H9 (cell line): Measurements from ENCODE around the gene APCDD1L. TPM values are rescaled to one million over a fixed set of nuclear protein-coding genes. Genes with fewer than 3 reads are reported as not detected.

Source experiments
- DNase-seq: peaks from one replicate; pipeline ENCODE4 v3.0.0-alpha.2; 2017
- H2AFZ ChIP-seq: one replicate; pipeline ENCODE4 v1.6.1; 2013; ENCODE audit warnings: mild to moderate bottlenecking, low read length, control low read depth, moderate library complexity
- H2AK5ac ChIP-seq: 2 replicates; pipeline ENCODE4 v1.6.1; 2013; ENCODE audit warnings: low read length, control low read depth, mixed read lengths; ENCODE audit not compliant: insufficient read length
- H2BK120ac ChIP-seq: one replicate; pipeline ENCODE4 v1.6.1; 2013; ENCODE audit warnings: low read depth, mild to moderate bottlenecking, low read length, control low read depth, inconsistent platforms; ENCODE audit not compliant: poor library complexity, severe bottlenecking
- H2BK12ac ChIP-seq: 2 replicates; pipeline ENCODE4 v1.6.1; 2013; ENCODE audit warnings: low read length, control low read depth, mixed read lengths, low read depth; ENCODE audit not compliant: insufficient read length
- H2BK15ac ChIP-seq: 2 replicates; pipeline ENCODE4 v1.6.1; 2013; ENCODE audit warnings: low read depth, low read length, control low read depth
- H2BK20ac ChIP-seq: one replicate; pipeline ENCODE4 v1.6.1; 2013; ENCODE audit warnings: low read depth, mild to moderate bottlenecking, low read length, control low read depth, inconsistent platforms; ENCODE audit not compliant: poor library complexity, severe bottlenecking
- H2BK5ac ChIP-seq: 2 replicates; pipeline ENCODE4 v1.6.1; 2013; ENCODE audit warnings: low read length, control low read depth, mixed read lengths; ENCODE audit not compliant: insufficient read length
- H3K14ac ChIP-seq: 2 replicates; pipeline ENCODE4 v1.6.1; 2013; ENCODE audit warnings: low read length, control low read depth; ENCODE audit not compliant: insufficient read depth
- H3K18ac ChIP-seq: 2 replicates; pipeline ENCODE4 v1.6.1; 2013; ENCODE audit warnings: low read depth, mild to moderate bottlenecking, mixed read lengths, low read length, control low read depth; ENCODE audit not compliant: insufficient read length
- H3K23ac ChIP-seq: 2 replicates; pipeline ENCODE4 v1.6.1; 2013; ENCODE audit warnings: low read length, control low read depth, mixed read lengths, low read depth; ENCODE audit not compliant: insufficient read length
- H3K23me2 ChIP-seq: 2 replicates; pipeline ENCODE4 v1.6.1; 2013; ENCODE audit warnings: low read depth, mild to moderate bottlenecking, mixed read lengths, low read length, control low read depth; ENCODE audit not compliant: insufficient read length, poor library complexity, severe bottlenecking
- H3K27ac ChIP-seq: 2 replicates; pipeline ENCODE4 v1.5.1; 2013; ENCODE audit warnings: low read length, control low read depth, mixed read lengths, low read depth; ENCODE audit not compliant: insufficient read length
- H3K27me3 ChIP-seq: 2 replicates; pipeline ENCODE4 v1.6.1; 2013; ENCODE audit warnings: low read length, control low read depth, inconsistent platforms; ENCODE audit not compliant: insufficient read depth
- H3K4ac ChIP-seq: 2 replicates; pipeline ENCODE4 v1.6.1; 2013; ENCODE audit warnings: low read depth, mild to moderate bottlenecking, control low read depth, inconsistent platforms, low read length, moderate library complexity
- H3K4me1 ChIP-seq: 2 replicates; pipeline ENCODE4 v1.6.1; 2013; ENCODE audit warnings: low read length, control low read depth, inconsistent platforms; ENCODE audit not compliant: insufficient read depth
- H3K4me2 ChIP-seq: 2 replicates; pipeline ENCODE4 v1.6.1; 2013; ENCODE audit warnings: low read length, control low read depth, mixed read lengths; ENCODE audit not compliant: insufficient read length, insufficient read depth
- H3K56ac ChIP-seq: 2 replicates; pipeline ENCODE4 v1.6.1; 2013; ENCODE audit warnings: low read depth, mild to moderate bottlenecking, mixed read lengths, low read length, control low read depth; ENCODE audit not compliant: insufficient read length
- H3K79me1 ChIP-seq: 2 replicates; pipeline ENCODE4 v1.6.1; 2013; ENCODE audit warnings: low read depth, mild to moderate bottlenecking, moderate library complexity, low read length, control low read depth, inconsistent platforms; ENCODE audit not compliant: insufficient read depth, poor library complexity, severe bottlenecking
- H3K79me2 ChIP-seq: 2 replicates; pipeline ENCODE4 v1.6.1; 2013; ENCODE audit warnings: low read length, control low read depth, inconsistent platforms; ENCODE audit not compliant: insufficient read depth
- H3K9ac ChIP-seq: 2 replicates; pipeline ENCODE4 v1.6.1; 2013; ENCODE audit warnings: low read length, control low read depth, mixed read lengths; ENCODE audit not compliant: insufficient read length; ENCODE audit errors: extremely low read depth
- H3K9me3 ChIP-seq: one replicate; pipeline ENCODE4 v1.6.1; 2013; ENCODE audit warnings: low read depth, low read length, inconsistent platforms; ENCODE audit not compliant: control insufficient read depth
- H3T11ph ChIP-seq: one replicate; pipeline ENCODE4 v1.6.1; 2013; ENCODE audit warnings: mild to moderate bottlenecking, low read length, control low read depth, inconsistent platforms
- H4K20me1 ChIP-seq: one replicate; pipeline ENCODE4 v1.6.1; 2013; ENCODE audit not compliant: control insufficient read depth, insufficient read length, insufficient read depth
- H4K5ac ChIP-seq: 2 replicates; pipeline ENCODE4 v1.6.1; 2013; ENCODE audit warnings: low read depth, mild to moderate bottlenecking, mixed read lengths, low read length, control low read depth; ENCODE audit not compliant: insufficient read length
- H4K8ac ChIP-seq: replicated peaks from 2 replicates; pipeline ENCODE4 v1.6.1; 2013; ENCODE audit warnings: low read length, control low read depth, mixed read lengths, low read depth; ENCODE audit not compliant: insufficient read length
- H4K91ac ChIP-seq: 2 replicates; pipeline ENCODE4 v1.6.1; 2013; ENCODE audit warnings: low read depth, mild to moderate bottlenecking, moderate library complexity, mixed read lengths, low read length, control low read depth; ENCODE audit not compliant: insufficient read length
- H3K27ac Mint-ChIP-seq, 3 experiments: 2 replicates in 2 of 3; 3 replicates in 1 of 3; pipeline ENCODE4 v1.8.0; 2020 to 2021; ENCODE audit warnings: mixed read lengths in 3 of 3, mild to moderate bottlenecking in 1 of 3, moderate library complexity in 1 of 3
- H3K27me3 Mint-ChIP-seq: 2 replicates; pipeline ENCODE4 v1.8.0; 2021; ENCODE audit warnings: low read depth, mild to moderate bottlenecking, moderate library complexity, mixed read lengths
- H3K36me3 Mint-ChIP-seq, 3 experiments: 2 replicates in 2 of 3; 3 replicates in 1 of 3; pipeline ENCODE4 v1.8.0; 2020 to 2021; ENCODE audit warnings: low read depth in 3 of 3, mixed read lengths in 3 of 3; ENCODE audit not compliant: insufficient read depth in 1 of 3
- H3K4me1 Mint-ChIP-seq, 2 experiments: 2 replicates each; pipeline ENCODE4 v1.8.0; 2020; ENCODE audit warnings: mixed read lengths in 2 of 2
- H3K4me3 Mint-ChIP-seq, 2 experiments: 2 replicates in 1 of 2; 3 replicates in 1 of 2; pipeline ENCODE4 v1.8.0; 2020 to 2021; ENCODE audit warnings: mild to moderate bottlenecking in 2 of 2, mixed read lengths in 2 of 2, moderate library complexity in 1 of 2
- H3K9me3 Mint-ChIP-seq, 2 experiments: 2 replicates in 1 of 2; 3 replicates in 1 of 2; pipeline ENCODE4 v1.8.0; 2020; ENCODE audit warnings: mild to moderate bottlenecking in 2 of 2, mixed read lengths in 2 of 2, moderate library complexity in 1 of 2
- WGBS: extraction: QIAGEN DNeasy Blood & Tissue Kit; methylation state at CpG from one replicate; pipeline ENCODE4 v1.1.7; 2013; ENCODE audit warnings: missing lambda C conversion rate, low lambda C conversion rate, mixed read lengths; ENCODE audit not compliant: insufficient read length; ENCODE audit errors: extremely low coverage; 5-methylcytosine and 5-hydroxymethylcytosine counted together
- total RNA-seq: library from RNA; stranded (reverse); gene quantifications from 2 replicates; pipeline ENCODE4 v1.2.1, GENCODE V29; 2021
- TF ChIP-seq, protein P1 (sequence below): fragments of 200-600 bp; sonication (generic); conservative IDR thresholded peaks from 3 replicates; pipeline ENCODE4 v1.8.0; 2021; ENCODE audit warnings: antibody characterized with exemption, mild to moderate bottlenecking

APCDD1L gene
- total RNA-seq, 1 experiment from 2014 or later = 0.68 TPM

DNA sequence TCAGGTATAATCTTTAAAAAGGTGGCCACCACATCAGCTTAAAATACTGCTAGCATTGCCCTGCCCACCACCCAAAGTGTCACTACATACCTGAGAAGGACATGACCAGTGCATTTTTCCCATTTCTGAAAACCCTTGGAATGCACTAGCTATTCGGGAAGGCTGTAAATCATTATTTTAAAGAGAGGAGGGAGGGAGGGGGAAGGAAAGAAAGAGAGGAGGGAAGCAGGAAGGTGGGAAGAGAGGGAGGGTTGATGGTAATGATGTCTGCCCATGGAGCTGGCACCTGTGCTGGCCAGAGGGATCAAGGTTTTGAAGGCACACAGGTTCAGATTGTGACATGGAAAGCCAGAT is 93.7 kb downstream of the APCDD1L start:
- TF ChIP-seq, protein P1, sequence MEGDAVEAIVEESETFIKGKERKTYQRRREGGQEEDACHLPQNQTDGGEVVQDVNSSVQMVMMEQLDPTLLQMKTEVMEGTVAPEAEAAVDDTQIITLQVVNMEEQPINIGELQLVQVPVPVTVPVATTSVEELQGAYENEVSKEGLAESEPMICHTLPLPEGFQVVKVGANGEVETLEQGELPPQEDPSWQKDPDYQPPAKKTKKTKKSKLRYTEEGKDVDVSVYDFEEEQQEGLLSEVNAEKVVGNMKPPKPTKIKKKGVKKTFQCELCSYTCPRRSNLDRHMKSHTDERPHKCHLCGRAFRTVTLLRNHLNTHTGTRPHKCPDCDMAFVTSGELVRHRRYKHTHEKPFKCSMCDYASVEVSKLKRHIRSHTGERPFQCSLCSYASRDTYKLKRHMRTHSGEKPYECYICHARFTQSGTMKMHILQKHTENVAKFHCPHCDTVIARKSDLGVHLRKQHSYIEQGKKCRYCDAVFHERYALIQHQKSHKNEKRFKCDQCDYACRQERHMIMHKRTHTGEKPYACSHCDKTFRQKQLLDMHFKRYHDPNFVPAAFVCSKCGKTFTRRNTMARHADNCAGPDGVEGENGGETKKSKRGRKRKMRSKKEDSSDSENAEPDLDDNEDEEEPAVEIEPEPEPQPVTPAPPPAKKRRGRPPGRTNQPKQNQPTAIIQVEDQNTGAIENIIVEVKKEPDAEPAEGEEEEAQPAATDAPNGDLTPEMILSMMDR = no peak

More for the DNA sequence above, 93.7 kb downstream of the APCDD1L start:
- Histone ChIP-seq H3K56ac (no peak overlapping the region), H3K4me1 (peaks cover 3% of the 10 kb centered on the region; the same call in 1 of the 2 replicates), H4K5ac (no peak overlapping the region), H3T11ph (no peak overlapping the region), H4K91ac (no peak overlapping the region), H2BK20ac (no peak overlapping the region), H3K4ac (no peak overlapping the region), H3K79me2 (no peaks in the 10 kb centered on the region; the same call in 1 of the 2 replicates), H2BK5ac (no peak overlapping the region), H2AFZ (no peak overlapping the region), H2BK15ac (no peak overlapping the region), H4K20me1 (no peaks in the 10 kb centered on the region), H3K27me3 (no peaks in the 10 kb centered on the region), H4K8ac (no peak overlapping the region), H3K23me2 (no peaks in the 10 kb centered on the region), H3K14ac (no peak overlapping the region), H2BK120ac (no peak overlapping the region), H3K4me2 (no peak overlapping the region), H3K18ac (no peak overlapping the region), H2BK12ac (no peak overlapping the region), H2AK5ac (no peak overlapping the region), H3K79me1 (no peaks in the 10 kb centered on the region), H3K9me3 (no peaks in the 10 kb centered on the region), H3K23ac (no peak overlapping the region), H3K27ac (no peak overlapping the region), H3K9ac (no peak overlapping the region)
- Mint-ChIP-seq H3K9me3 (peaks cover 0 to 5% of the 10 kb centered on the region in 2 experiments; a peak in 3 of 5 replicates), H3K36me3 (peaks cover 23 to 33% (median 27%) of the 10 kb centered on the region in 3 experiments), H3K27me3 (no peaks in the 10 kb centered on the region), H3K4me1 (peaks cover 63 to 68% of the 10 kb centered on the region in 2 experiments), H3K27ac (peak overlapping the region in 2 of 3 experiments; percentile 25 to 38; a peak in 2 of 7 replicates), H3K4me3 (no peak overlapping the region)
- no CpG with 5 or more reads among the region's 1 CpG for WGBS
- no peak for DNase-seq
